Erythroblast (primary cell): ENCODE data around the gene TSPEAR.

ENCODE experiments used
- GATA1 ChIP-seq: IDR thresholded peaks from 2 replicates; pipeline ENCODE4 v1.6.1; 2011; ENCODE audit warnings: low read depth, mild to moderate bottlenecking, control low read depth, low read length, moderate library complexity
- POLR2A ChIP-seq: IDR thresholded peaks from 2 replicates; pipeline ENCODE4 v1.6.1; 2011; ENCODE audit warnings: mild to moderate bottlenecking, low read length

DNA sequence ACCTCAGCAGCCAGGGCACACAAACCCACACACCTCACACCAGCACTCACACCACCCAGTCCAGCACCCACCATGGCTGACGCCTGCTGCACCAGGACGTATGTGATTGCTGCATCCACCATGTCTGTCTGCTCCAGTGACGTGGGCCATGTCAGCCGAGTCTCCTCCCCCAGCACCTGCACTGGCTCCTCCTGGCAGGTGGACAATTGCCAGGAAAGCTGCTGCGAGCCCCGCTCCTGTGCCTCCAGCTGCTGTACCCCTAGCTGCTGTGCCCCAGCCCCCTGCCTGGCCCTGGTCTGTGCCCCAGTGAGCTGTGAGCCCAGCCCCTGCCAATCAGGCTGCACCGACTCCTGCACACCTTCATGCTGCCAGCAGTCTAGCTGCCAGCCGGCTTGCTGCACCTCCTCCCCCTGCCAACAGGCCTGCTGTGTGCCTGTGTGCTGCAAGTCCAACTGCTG, 99.3 kb downstream of the TSPEAR start, which contains the start of gene KRTAP10-8:
- TF ChIP-seq POLR2A (no peak), GATA1 (no peak)
